ENCODE results near the gene SLC40A1.

SLC40A1 gene

DNA sequence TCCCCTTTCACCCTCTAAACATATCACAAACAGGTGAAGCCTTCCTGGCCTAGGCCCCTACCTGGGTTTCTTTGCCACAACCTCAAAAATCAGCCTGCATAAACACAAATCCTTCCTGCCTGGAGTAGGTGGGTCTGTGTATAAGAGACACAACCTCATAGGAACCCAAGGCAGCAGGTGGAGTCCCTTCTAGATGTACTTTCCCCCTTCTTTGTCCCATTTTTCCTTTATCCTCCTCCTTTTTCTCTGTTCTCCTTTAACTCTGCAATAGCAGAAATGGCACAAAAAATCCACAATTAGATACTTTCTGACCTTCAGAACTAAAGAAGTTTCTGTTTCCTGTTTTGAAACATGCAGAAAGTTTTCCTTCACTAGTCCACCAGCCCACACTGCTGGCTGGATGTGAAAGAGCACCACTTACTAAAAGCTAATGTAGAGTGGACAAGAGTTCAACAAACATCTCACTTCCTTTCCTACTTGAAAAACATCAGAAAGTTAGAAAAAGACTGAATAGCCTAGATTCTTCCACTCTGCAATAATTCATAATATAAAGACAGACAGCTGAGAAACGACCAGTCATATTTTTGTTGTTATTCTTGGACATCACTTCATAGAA, 11.2 kb downstream of the SLC40A1 start:
- no peak overlapping the region for H3K4me2 ChIP-seq (ENCODE audit: low read length)

DNA sequence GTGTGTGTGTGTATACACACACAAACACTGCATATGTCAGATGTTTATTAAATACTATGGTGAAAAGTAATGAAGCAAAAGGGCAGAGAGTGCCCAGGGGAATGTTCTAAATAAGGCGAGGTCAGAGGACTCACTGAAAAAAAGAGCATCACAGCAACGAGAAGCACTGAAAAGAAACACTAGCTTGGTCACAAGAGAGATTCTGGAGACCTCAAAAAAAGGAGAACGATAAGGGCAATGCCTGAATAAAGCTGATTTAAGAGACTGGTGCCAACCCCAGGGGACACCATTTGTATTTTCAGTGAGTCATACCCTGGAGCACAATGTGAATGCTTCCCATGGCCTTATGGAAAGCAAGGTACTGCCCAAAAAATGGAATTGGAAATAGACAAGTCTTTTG, 14.5 kb downstream of the SLC40A1 start:
- Histone ChIP-seq H3K27ac (ENCODE audit: low read length) (no peak overlapping the region), H4K20me1 (ENCODE audit: insufficient read depth, low read length) (no peaks in the 10 kb centered on the region), H3K4me2 (ENCODE audit: low read length) (no peak overlapping the region), H3K9me3 (ENCODE audit: insufficient read depth, low read length) (no peaks in the 10 kb centered on the region), H3K4me3 (ENCODE audit: low read length) (no peak overlapping the region), H3K36me3 (replicated peaks; ENCODE audit: low read depth, low read length) (no peaks in the 10 kb centered on the region), H3K4me1 (ENCODE audit: low read length) (peaks cover 12% of the 10 kb centered on the region), H3K27me3 (ENCODE audit: low read depth, low read length) (no peaks in the 10 kb centered on the region), H2AFZ (ENCODE audit: low read depth, low read length) (no peak overlapping the region), H3K79me2 (ENCODE audit: low read length) (no peaks in the 10 kb centered on the region), H3K9ac (ENCODE audit: low read length) (no peak overlapping the region)
- TF ChIP-seq EZH2phosphoT487 (IDR thresholded peaks at IDR 0.05; ENCODE audit: low read depth), result no peak
- TF ChIP-seq, protein P1, sequence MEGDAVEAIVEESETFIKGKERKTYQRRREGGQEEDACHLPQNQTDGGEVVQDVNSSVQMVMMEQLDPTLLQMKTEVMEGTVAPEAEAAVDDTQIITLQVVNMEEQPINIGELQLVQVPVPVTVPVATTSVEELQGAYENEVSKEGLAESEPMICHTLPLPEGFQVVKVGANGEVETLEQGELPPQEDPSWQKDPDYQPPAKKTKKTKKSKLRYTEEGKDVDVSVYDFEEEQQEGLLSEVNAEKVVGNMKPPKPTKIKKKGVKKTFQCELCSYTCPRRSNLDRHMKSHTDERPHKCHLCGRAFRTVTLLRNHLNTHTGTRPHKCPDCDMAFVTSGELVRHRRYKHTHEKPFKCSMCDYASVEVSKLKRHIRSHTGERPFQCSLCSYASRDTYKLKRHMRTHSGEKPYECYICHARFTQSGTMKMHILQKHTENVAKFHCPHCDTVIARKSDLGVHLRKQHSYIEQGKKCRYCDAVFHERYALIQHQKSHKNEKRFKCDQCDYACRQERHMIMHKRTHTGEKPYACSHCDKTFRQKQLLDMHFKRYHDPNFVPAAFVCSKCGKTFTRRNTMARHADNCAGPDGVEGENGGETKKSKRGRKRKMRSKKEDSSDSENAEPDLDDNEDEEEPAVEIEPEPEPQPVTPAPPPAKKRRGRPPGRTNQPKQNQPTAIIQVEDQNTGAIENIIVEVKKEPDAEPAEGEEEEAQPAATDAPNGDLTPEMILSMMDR (IDR thresholded peaks at IDR 0.05; ENCODE audit: low read depth, low read length), result no peak

More for the DNA sequence above, 11.2 kb downstream of the SLC40A1 start:
- Histone ChIP-seq H3K4me1 (ENCODE audit: low read length) (peaks cover 12% of the 10 kb centered on the region), H4K20me1 (ENCODE audit: insufficient read depth, low read length) (no peaks in the 10 kb centered on the region), H2AFZ (ENCODE audit: low read depth, low read length) (no peak overlapping the region), H3K27ac (ENCODE audit: low read length) (no peak overlapping the region), H3K79me2 (ENCODE audit: low read length) (no peaks in the 10 kb centered on the region), H3K9ac (ENCODE audit: low read length) (no peak overlapping the region), H3K27me3 (ENCODE audit: low read depth, low read length) (0 out of 2 replicates have a peak, but pooled peaks cover 3% of the 10 kb centered on the region), H3K4me3 (ENCODE audit: low read length) (no peak overlapping the region), H3K36me3 (replicated peaks; ENCODE audit: low read depth, low read length) (no peaks in the 10 kb centered on the region), H3K9me3 (ENCODE audit: insufficient read depth, low read length) (no peaks in the 10 kb centered on the region)
- TF ChIP-seq EZH2phosphoT487 (IDR thresholded peaks at IDR 0.05; ENCODE audit: low read depth), result no peak
- TF ChIP-seq, protein P1 (IDR thresholded peaks at IDR 0.05; ENCODE audit: low read depth, low read length), result no peak

DNA sequence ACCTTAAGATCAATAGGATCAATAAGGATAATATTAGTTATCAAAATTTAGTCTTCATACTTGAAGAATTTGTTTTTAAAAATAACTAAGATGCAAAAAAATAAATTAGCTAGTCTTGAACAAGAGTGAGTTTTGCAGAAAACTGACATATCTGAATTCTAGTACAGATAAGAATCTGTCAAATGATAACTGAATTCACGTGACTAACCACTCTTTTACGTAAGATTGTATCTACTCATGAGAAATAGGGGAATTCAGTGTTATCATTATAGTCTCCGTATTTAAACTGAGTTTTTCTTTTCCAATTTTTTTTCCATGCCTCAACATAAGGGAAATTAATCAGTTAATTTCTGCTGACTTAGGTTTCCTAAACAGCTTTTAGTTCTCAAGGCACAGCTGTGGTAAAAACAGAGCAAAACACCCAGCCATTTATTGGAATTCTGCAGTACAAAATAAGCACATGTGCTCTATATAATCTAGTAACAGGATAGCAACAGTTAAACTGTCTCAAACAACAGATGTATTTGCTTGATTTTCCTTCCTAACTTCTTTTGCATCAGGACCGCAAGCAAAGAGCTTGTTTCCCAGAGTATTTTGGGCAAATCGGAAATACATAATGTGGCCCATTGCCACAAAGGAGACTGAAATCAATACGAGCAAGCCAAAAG, 19.1 kb downstream of the SLC40A1 start:
- no peaks in the 10 kb centered on the region for H4K20me1 ChIP-seq (ENCODE audit: insufficient read depth, low read length)

DNA sequence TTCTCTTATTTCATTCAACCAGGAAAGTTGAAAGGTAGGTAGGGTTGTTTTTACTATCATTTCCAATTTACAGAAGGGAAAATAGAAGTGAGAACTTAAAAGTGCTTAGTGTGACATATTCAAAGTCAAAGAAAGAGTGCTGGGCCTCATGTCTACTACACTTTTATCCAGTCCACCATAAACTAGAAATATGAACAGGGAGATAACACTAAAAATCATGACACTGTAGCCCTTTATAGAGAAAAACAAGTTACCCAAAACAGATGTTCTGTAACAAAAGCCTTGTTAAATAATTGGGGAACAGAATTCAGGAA, 20.4 kb downstream of the SLC40A1 start:
- H3K4me2 ChIP-seq (ENCODE audit: low read length), result no peak overlapping the region
- no peaks in the 10 kb centered on the region for H4K20me1 ChIP-seq (ENCODE audit: insufficient read depth, low read length)
- no peaks in the 10 kb centered on the region for H3K27me3 ChIP-seq (ENCODE audit: low read depth, low read length)
- no peak overlapping the region for H3K27ac ChIP-seq (ENCODE audit: low read length)
- no peak for TF ChIP-seq EZH2phosphoT487 (IDR thresholded peaks at IDR 0.05; ENCODE audit: low read depth)
- TF ChIP-seq, protein P1 (IDR thresholded peaks at IDR 0.05; ENCODE audit: low read depth, low read length), result no peak
- no peak overlapping the region for H2AFZ ChIP-seq (ENCODE audit: low read depth, low read length)
- no peaks in the 10 kb centered on the region for H3K9me3 ChIP-seq (ENCODE audit: insufficient read depth, low read length)
- H3K4me3 ChIP-seq (ENCODE audit: low read length), result no peak overlapping the region
- no peaks in the 10 kb centered on the region for H3K79me2 ChIP-seq (ENCODE audit: low read length)
- H3K9ac ChIP-seq (ENCODE audit: low read length), result no peak overlapping the region
- H3K36me3 ChIP-seq (replicated peaks; ENCODE audit: low read depth, low read length), result no peaks in the 10 kb centered on the region
- H3K4me1 ChIP-seq (ENCODE audit: low read length), result no peaks in the 10 kb centered on the region

More for the DNA sequence above, 19.1 kb downstream of the SLC40A1 start:
- Histone ChIP-seq H2AFZ (ENCODE audit: low read depth, low read length) (no peak overlapping the region), H3K27ac (ENCODE audit: low read length) (no peak overlapping the region), H3K9ac (ENCODE audit: low read length) (no peak overlapping the region), H3K4me1 (ENCODE audit: low read length) (no peaks in the 10 kb centered on the region), H3K36me3 (replicated peaks; ENCODE audit: low read depth, low read length) (no peaks in the 10 kb centered on the region), H3K27me3 (ENCODE audit: low read depth, low read length) (no peaks in the 10 kb centered on the region), H3K4me3 (ENCODE audit: low read length) (no peak overlapping the region), H3K9me3 (ENCODE audit: insufficient read depth, low read length) (no peaks in the 10 kb centered on the region), H3K4me2 (ENCODE audit: low read length) (no peak overlapping the region), H3K79me2 (ENCODE audit: low read length) (no peaks in the 10 kb centered on the region)
- TF ChIP-seq, protein P1 (IDR thresholded peaks at IDR 0.05; ENCODE audit: low read depth, low read length), result no peak
- no peak for TF ChIP-seq EZH2phosphoT487 (IDR thresholded peaks at IDR 0.05; ENCODE audit: low read depth)

Measured in OCI-LY3 (cell line).